Neural progenitor cell (in vitro differentiated cells): ENCODE data around the gene ZNF253. TPM values are rescaled to one million over a fixed set of nuclear protein-coding genes. Genes with fewer than 3 reads are reported as not detected.

Source experiments
- DNase-seq: peaks from one replicate; pipeline ENCODE4 v3.0.0-alpha.2; 2016; ENCODE audit warnings: low spot score
- H2AFZ ChIP-seq: fragments of 200-600 bp; sonication (generic); replicated peaks from 2 replicates; pipeline ENCODE4 v1.6.1; 2016; ENCODE audit warnings: antibody characterized with exemption
- H3F3A ChIP-seq: fragments of 200-600 bp; sonication (generic); 2 replicates; pipeline ENCODE4 v1.6.1; 2016; ENCODE audit warnings: antibody characterized with exemption, low read depth
- H3K27ac ChIP-seq: fragments of 200-600 bp; sonication (generic); 2 replicates; pipeline ENCODE4 v1.5.1; 2016; ENCODE audit warnings: mild to moderate bottlenecking
- H3K27me3 ChIP-seq: fragments of 200-600 bp; sonication (generic); 2 replicates; pipeline ENCODE4 v1.6.1; 2016; ENCODE audit warnings: mild to moderate bottlenecking, moderate library complexity
- H3K36me3 ChIP-seq: fragments of 200-600 bp; sonication (generic); 2 replicates; pipeline ENCODE4 v1.5.1; 2016
- H3K4me1 ChIP-seq: fragments of 200-600 bp; sonication (generic); 2 replicates; pipeline ENCODE4 v1.6.1; 2016; ENCODE audit warnings: mixed run types
- H3K4me2 ChIP-seq: fragments of 200-600 bp; sonication (generic); 2 replicates; pipeline ENCODE4 v1.6.1; 2016
- H3K4me3 ChIP-seq: fragments of 200-600 bp; sonication (generic); 2 replicates; pipeline ENCODE4 v1.5.1; 2016
- H3K79me2 ChIP-seq: fragments of 200-600 bp; sonication (generic); 2 replicates; pipeline ENCODE4 v1.6.1; 2016; ENCODE audit warnings: low read depth
- H3K9ac ChIP-seq: fragments of 200-600 bp; sonication (generic); 2 replicates; pipeline ENCODE4 v1.6.1; 2016
- H3K9me3 ChIP-seq: fragments of 200-600 bp; sonication (generic); 2 replicates; pipeline ENCODE4 v1.5.1; 2016; ENCODE audit warnings: low read depth
- H4K20me1 ChIP-seq: fragments of 200-600 bp; sonication (generic); 2 replicates; pipeline ENCODE4 v1.6.1; 2016; ENCODE audit warnings: low read depth
- H3K27ac Mint-ChIP-seq: 3 replicates; pipeline ENCODE4 v1.8.0; 2021; ENCODE audit warnings: mixed read lengths
- H3K27me3 Mint-ChIP-seq: 2 replicates; pipeline ENCODE4 v1.8.0; 2022; ENCODE audit warnings: low read depth, mild to moderate bottlenecking, inconsistent platforms, moderate library complexity, mixed read lengths; ENCODE audit not compliant: insufficient read depth
- H3K36me3 Mint-ChIP-seq: 3 replicates; pipeline ENCODE4 v1.8.0; 2021; ENCODE audit warnings: mixed read lengths
- H3K4me1 Mint-ChIP-seq: 3 replicates; pipeline ENCODE4 v1.8.0; 2021; ENCODE audit warnings: mixed read lengths
- H3K4me3 Mint-ChIP-seq: 3 replicates; pipeline ENCODE4 v1.8.0; 2021; ENCODE audit warnings: mild to moderate bottlenecking, moderate library complexity, mixed read lengths
- H3K9me3 Mint-ChIP-seq: 3 replicates; pipeline ENCODE4 v1.8.0; 2020; ENCODE audit warnings: mixed read lengths
- CTCF ChIP-seq: fragments of 200-600 bp; sonication (generic); IDR thresholded peaks from 2 replicates; pipeline ENCODE4 v1.5.1; 2017; ENCODE audit warnings: antibody characterized with exemption, mild to moderate bottlenecking
- EZH2 ChIP-seq: fragments of 200-600 bp; sonication (generic); IDR thresholded peaks from 2 replicates; pipeline ENCODE4 v1.6.1; 2017; ENCODE audit warnings: antibody characterized with exemption, mild to moderate bottlenecking, moderate library complexity
- EZH2phosphoT487 ChIP-seq: fragments of 200-600 bp; sonication (generic); IDR thresholded peaks from 2 replicates; pipeline ENCODE4 v1.6.1; 2017; ENCODE audit warnings: antibody characterized with exemption
- total RNA-seq: library from RNA; depleted of rRNA; stranded (reverse); fragments of >200 nt; gene quantifications from 2 replicates; pipeline ENCODE4 v1.2.3, GENCODE V29; 2015; ENCODE audit warnings: low replicate concordance

The ZNF253 gene
- total RNA-seq, 1 donor from 2014 or later: 79.2 TPM

GRCh38 chr19:19937403-19937802 lies 71.7 kb downstream of the ZNF253 start:
- no peaks in the 10 kb centered on the region for H3K79me2 ChIP-seq
- no peak for DNase-seq
- peaks cover 31% of the 10 kb centered on the region for H3K36me3 Mint-ChIP-seq
- TF ChIP-seq EZH2phosphoT487 (no peak), CTCF (no peak), EZH2 (no peak)
- no peak overlapping the region for H3K4me3 ChIP-seq
- H3K4me3 Mint-ChIP-seq: no peak overlapping the region
- peaks cover 13% of the 10 kb centered on the region for H3K27me3 ChIP-seq
- H2AFZ ChIP-seq: no peak overlapping the region
- H3K4me1 Mint-ChIP-seq: no peaks in the 10 kb centered on the region
- H3K9me3 ChIP-seq: peaks cover 40% of the 10 kb centered on the region
- H3K36me3 ChIP-seq: peaks cover 32% of the 10 kb centered on the region
- peaks cover 4% of the 10 kb centered on the region for H3K27me3 Mint-ChIP-seq
- no peak overlapping the region for H3K27ac Mint-ChIP-seq
- H3K4me1 ChIP-seq: no peaks in the 10 kb centered on the region
- no peak overlapping the region for H3K9ac ChIP-seq
- peaks cover 73% of the 10 kb centered on the region for H3F3A ChIP-seq
- H3K9me3 Mint-ChIP-seq: peaks cover 78% of the 10 kb centered on the region
- H3K27ac ChIP-seq: no peak overlapping the region
- no peaks in the 10 kb centered on the region for H4K20me1 ChIP-seq
- H3K4me2 ChIP-seq: no peak overlapping the region

GRCh38 chr19:19938449-19938848 lies 72.8 kb downstream of the ZNF253 start:
- Mint-ChIP-seq H3K9me3 (peaks cover 71% of the 10 kb centered on the region), H3K36me3 (peaks cover 20% of the 10 kb centered on the region), H3K27me3 (peaks cover 4% of the 10 kb centered on the region), H3K27ac (no peak overlapping the region), H3K4me3 (no peak overlapping the region), H3K4me1 (no peaks in the 10 kb centered on the region)
- H3K9ac ChIP-seq: no peak overlapping the region
- H3K27me3 ChIP-seq: peaks cover 11% of the 10 kb centered on the region
- H3F3A ChIP-seq: peaks cover 63% of the 10 kb centered on the region
- peaks cover 21% of the 10 kb centered on the region for H3K36me3 ChIP-seq
- H3K4me1 ChIP-seq: no peaks in the 10 kb centered on the region
- H3K4me2 ChIP-seq: no peak overlapping the region
- H3K9me3 ChIP-seq: peaks cover 30% of the 10 kb centered on the region
- H3K4me3 ChIP-seq: no peak overlapping the region
- no peak for DNase-seq
- H2AFZ ChIP-seq: no peak overlapping the region
- no peaks in the 10 kb centered on the region for H4K20me1 ChIP-seq
- H3K79me2 ChIP-seq: no peaks in the 10 kb centered on the region
- H3K27ac ChIP-seq: no peak overlapping the region
- no peak for TF ChIP-seq EZH2
- TF ChIP-seq EZH2phosphoT487: no peak
- TF ChIP-seq CTCF: no peak

GRCh38 chr19:19943848-19944582 lies 78.3 kb downstream of the ZNF253 start:
- no peak overlapping the region for H3K4me3 ChIP-seq
- H3K27ac Mint-ChIP-seq: no peak overlapping the region
- no peak overlapping the region for H3K9ac ChIP-seq
- H3F3A ChIP-seq: peaks cover 8% of the 10 kb centered on the region
- H3K9me3 Mint-ChIP-seq: peaks cover 40% of the 10 kb centered on the region
- no peak overlapping the region for H3K4me2 ChIP-seq
- H3K36me3 Mint-ChIP-seq: peaks cover 2% of the 10 kb centered on the region
- no peak overlapping the region for H2AFZ ChIP-seq
- H3K27me3 ChIP-seq: no peaks in the 10 kb centered on the region
- H3K4me1 Mint-ChIP-seq: no peaks in the 10 kb centered on the region
- no peaks in the 10 kb centered on the region for H3K4me1 ChIP-seq
- no peak for DNase-seq
- no peak overlapping the region for H3K27ac ChIP-seq
- no peaks in the 10 kb centered on the region for H3K9me3 ChIP-seq
- no peak for TF ChIP-seq CTCF
- H3K36me3 ChIP-seq: no peaks in the 10 kb centered on the region
- no peaks in the 10 kb centered on the region for H4K20me1 ChIP-seq
- no peaks in the 10 kb centered on the region for H3K79me2 ChIP-seq
- no peak overlapping the region for H3K4me3 Mint-ChIP-seq
- peaks cover 4% of the 10 kb centered on the region for H3K27me3 Mint-ChIP-seq

Other genes starting within 250 kb of the ZNF253 start
- gene PBX4, start 247.2 kb upstream of the ZNF253 start, total RNA-seq: 3.2 and 4.8 TPM in 2 replicates
- 21.2 and 64.8 TPM in 2 replicates for gene LPAR2, start 237.7 kb upstream of the ZNF253 start, total RNA-seq
- 6.4 and 7.9 TPM in 2 replicates for gene GMIP, start 222.2 kb upstream of the ZNF253 start, total RNA-seq
- gene ATP13A1, start 202.2 kb upstream of the ZNF253 start, total RNA-seq: 19.2 and 181 TPM in 2 replicates
- gene ZNF101, start 197.0 kb upstream of the ZNF253 start, total RNA-seq: 22.6 and 29.5 TPM in 2 replicates
- gene ZNF14, start 132.8 kb upstream of the ZNF253 start, total RNA-seq: 14.4 and 21.0 TPM in 2 replicates
- 16.1 and 19.9 TPM in 2 replicates for gene ZNF506, start 44.1 kb upstream of the ZNF253 start, total RNA-seq
- gene ZNF93, start 35.1 kb downstream of the ZNF253 start, total RNA-seq: 72.7 and 79.0 TPM in 2 replicates
- gene ZNF682, start 173.6 kb downstream of the ZNF253 start, total RNA-seq: 26.9 and 27.7 TPM in 2 replicates
- gene ZNF90, start 212.1 kb downstream of the ZNF253 start, total RNA-seq: 40.4 and 51.2 TPM in 2 replicates